WTC11 (cell line): ENCODE results near the gene EPB41. TPM values are rescaled to one million over a fixed set of nuclear protein-coding genes. Genes with fewer than 3 reads are reported as not detected.
A peak's percentile ranks its signal among the peaks of the same experiment; 100 is the strongest.

Experiments
- ATAC-seq: fragments of 200-7000 bp; cut with Tn5 transposase; 2 replicates; pipeline ENCODE4 v1.10.0; 2021; ENCODE audit warnings: mild to moderate bottlenecking, moderate library complexity
- CTCF ChIA-PET: fragments of 300-600 bp; sonication (Branson Sonifier 250); formaldehyde crosslinking; loops from one replicate; lab custom pipeline; 2021; ENCODE audit warnings: antibody characterized with exemption; lab: Charles Lee
- POLR2A ChIA-PET: fragments of 350-600 bp; sonication (Branson Sonifier 250); formaldehyde crosslinking; loops from one replicate; lab custom pipeline; 2021; ENCODE audit warnings: antibody characterized with exemption; lab: Charles Lee
- DNase-seq: peaks from one replicate; pipeline ENCODE4 v3.0.0; 2021; ENCODE audit warnings: low spot score
- H3K27ac Mint-ChIP-seq: 2 replicates; pipeline ENCODE4 v1.8.0; 2021; ENCODE audit warnings: mixed read lengths
- H3K27me3 Mint-ChIP-seq: 2 replicates; pipeline ENCODE4 v1.8.0; 2021; ENCODE audit warnings: low read depth, mild to moderate bottlenecking, moderate library complexity, mixed read lengths
- H3K36me3 Mint-ChIP-seq: 2 replicates; pipeline ENCODE4 v1.8.0; 2021; ENCODE audit warnings: mixed read lengths
- H3K4me1 Mint-ChIP-seq: 2 replicates; pipeline ENCODE4 v1.8.0; 2022; ENCODE audit warnings: mixed read lengths
- H3K4me3 Mint-ChIP-seq: 2 replicates; pipeline ENCODE4 v1.8.0; 2021; ENCODE audit warnings: mild to moderate bottlenecking, moderate library complexity, mixed read lengths
- H3K9me3 Mint-ChIP-seq: 2 replicates; pipeline ENCODE4 v1.8.0; 2021; ENCODE audit warnings: mixed read lengths
- ATF2 ChIP-seq: sonication (generic); formaldehyde crosslinking; IDR thresholded peaks from 2 replicates; pipeline ENCODE4 v1.8.1; 2022; ENCODE audit warnings: low read depth, missing genetic modification reagents, borderline replicate concordance
- FOXJ3 ChIP-seq: sonication (generic); formaldehyde crosslinking; IDR thresholded peaks from 2 replicates; pipeline ENCODE4 v1.9.0; 2021; ENCODE audit warnings: missing genetic modification reagents, mild to moderate bottlenecking, borderline replicate concordance
- FOXK1 ChIP-seq: sonication (generic); formaldehyde crosslinking; IDR thresholded peaks from 2 replicates; pipeline ENCODE4 v1.8.0; 2022; ENCODE audit warnings: mild to moderate bottlenecking, moderate library complexity, missing genetic modification reagents
- GRHL2 ChIP-seq: fragments of 250-450 bp; sonication (Bioruptor Pico); IDR thresholded peaks from 2 replicates; pipeline ENCODE4 v1.8.0; 2022; ENCODE audit warnings: mild to moderate bottlenecking, moderate library complexity; ENCODE audit not compliant: insufficient replicate concordance, severe bottlenecking
- JAZF1 ChIP-seq: fragments of 250-450 bp; sonication (Bioruptor Pico); IDR thresholded peaks from 2 replicates; pipeline ENCODE4 v1.9.0; 2021; ENCODE audit warnings: moderate library complexity, mild to moderate bottlenecking, inconsistent platforms
- KAT7 ChIP-seq: sonication (generic); formaldehyde crosslinking; IDR thresholded peaks from 2 replicates; pipeline ENCODE4 v1.8.1; 2023; ENCODE audit warnings: missing genetic modification reagents, mild to moderate bottlenecking, borderline replicate concordance
- NFE2L1 ChIP-seq: sonication (generic); formaldehyde crosslinking; IDR thresholded peaks from 2 replicates; pipeline ENCODE4 v1.8.1; 2023; ENCODE audit warnings: missing genetic modification reagents
- NR1H2 ChIP-seq: sonication (generic); formaldehyde crosslinking; IDR thresholded peaks from 2 replicates; pipeline ENCODE4 v1.9.0; 2021; ENCODE audit warnings: mild to moderate bottlenecking, moderate library complexity, missing genetic modification reagents
- RELA ChIP-seq: sonication (generic); formaldehyde crosslinking; IDR thresholded peaks from 2 replicates; pipeline ENCODE4 v1.8.1; 2022; ENCODE audit warnings: missing genetic modification reagents, mild to moderate bottlenecking, borderline replicate concordance
- RORB ChIP-seq: fragments of 250-450 bp; sonication (Bioruptor Pico); IDR thresholded peaks from 2 replicates; pipeline ENCODE4 v1.9.0; 2021; ENCODE audit warnings: mild to moderate bottlenecking
- SOX15 ChIP-seq: fragments of 250-450 bp; sonication (Bioruptor Pico); IDR thresholded peaks from 2 replicates; pipeline ENCODE4 v1.9.0; 2021; ENCODE audit warnings: mild to moderate bottlenecking
- SP1 ChIP-seq: sonication (generic); formaldehyde crosslinking; conservative IDR thresholded peaks from 2 replicates; pipeline ENCODE4 v1.8.1; 2022; ENCODE audit warnings: missing genetic modification reagents
- USF1 ChIP-seq: sonication (generic); formaldehyde crosslinking; IDR thresholded peaks from 2 replicates; pipeline ENCODE4 v1.8.0; 2022; ENCODE audit warnings: mild to moderate bottlenecking, missing genetic modification reagents
- ZBTB43 ChIP-seq: sonication (generic); formaldehyde crosslinking; IDR thresholded peaks from 2 replicates; pipeline ENCODE4 v1.8.1; 2023; ENCODE audit warnings: mild to moderate bottlenecking, missing genetic modification reagents
- ZNF219 ChIP-seq: sonication (generic); formaldehyde crosslinking; IDR thresholded peaks from 2 replicates; pipeline ENCODE4 v1.8.0; 2023; ENCODE audit warnings: missing genetic modification reagents, mild to moderate bottlenecking, borderline replicate concordance
- ZNF263 ChIP-seq: sonication (generic); formaldehyde crosslinking; IDR thresholded peaks from 2 replicates; pipeline ENCODE4 v1.8.1; 2022; ENCODE audit warnings: low read depth, mild to moderate bottlenecking, moderate library complexity, missing genetic modification reagents
- ZNF416 ChIP-seq: fragments of 250-450 bp; sonication (Bioruptor Pico); IDR thresholded peaks from 2 replicates; pipeline ENCODE4 v1.9.0; 2021; ENCODE audit warnings: mild to moderate bottlenecking, inconsistent platforms
- ZNF532 ChIP-seq: fragments of 250-450 bp; sonication (Bioruptor Pico); IDR thresholded peaks from 2 replicates; pipeline ENCODE4 v1.9.0; 2021; ENCODE audit warnings: mild to moderate bottlenecking, borderline replicate concordance
- total RNA-seq: library from RNA; stranded (reverse); gene quantifications from 3 replicates; pipeline ENCODE4 v1.2.3, GENCODE V29; 2021
- TF ChIP-seq, protein P1 (sequence below): fragments of 250-450 bp; sonication (Bioruptor Pico); IDR thresholded peaks from 2 replicates; pipeline ENCODE4 v1.9.0; 2021; ENCODE audit warnings: mild to moderate bottlenecking
- TF ChIP-seq, protein P2 (sequence below): sonication (generic); formaldehyde crosslinking; IDR thresholded peaks from 2 replicates; pipeline ENCODE4 v1.8.0; 2022; ENCODE audit warnings: missing genetic modification reagents
- TF ChIP-seq, protein P3 (sequence below): sonication (generic); formaldehyde crosslinking; IDR thresholded peaks from 2 replicates; pipeline ENCODE4 v1.8.1; 2023; ENCODE audit warnings: mild to moderate bottlenecking, moderate library complexity, missing genetic modification reagents

The EPB41 gene
- total RNA-seq, 1 experiment from 2014 or later: 85.0 TPM

- TF ChIP-seq, protein P1, sequence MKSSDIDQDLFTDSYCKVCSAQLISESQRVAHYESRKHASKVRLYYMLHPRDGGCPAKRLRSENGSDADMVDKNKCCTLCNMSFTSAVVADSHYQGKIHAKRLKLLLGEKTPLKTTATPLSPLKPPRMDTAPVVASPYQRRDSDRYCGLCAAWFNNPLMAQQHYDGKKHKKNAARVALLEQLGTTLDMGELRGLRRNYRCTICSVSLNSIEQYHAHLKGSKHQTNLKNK (CRISPR knock-in tag): no peak
- TF ChIP-seq RELA: no peak
- no peak for TF ChIP-seq SOX15 (CRISPR knock-in tag)
- TF ChIP-seq ZNF416 (CRISPR knock-in tag): no peak
- TF ChIP-seq ZBTB43 (CRISPR knock-in tag): no peak
- TF ChIP-seq USF1: no peak
These were observed 242.9 kb downstream of the EPB41 start (continued) for GRCh38 chr1:29157269-29157601.

DNA sequence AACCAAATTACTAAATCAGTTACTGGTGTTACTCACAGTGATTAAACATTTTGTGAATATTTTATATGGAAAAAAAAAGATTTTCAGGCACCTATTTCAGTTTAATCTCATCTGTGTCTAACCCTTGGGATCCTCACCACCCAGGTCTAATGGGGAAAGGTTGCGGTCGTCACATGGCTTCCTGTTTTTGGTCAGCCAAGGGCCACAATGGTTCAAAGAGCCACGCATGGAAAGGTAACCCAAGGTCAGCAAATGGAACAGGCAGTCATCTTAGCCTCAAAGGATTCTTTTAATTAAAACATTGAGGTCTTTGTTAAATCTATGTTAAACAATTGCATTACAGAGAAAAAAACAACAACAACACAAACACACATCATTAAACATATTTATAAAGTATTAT is 245.4 kb downstream of the EPB41 start:
- Mint-ChIP-seq H3K27me3 (no peaks in the 10 kb centered on the region), H3K27ac (peak overlapping the region; percentile 87), H3K36me3 (peaks cover 52% of the 10 kb centered on the region), H3K4me3 (no peak overlapping the region), H3K4me1 (peaks cover 57% of the 10 kb centered on the region), H3K9me3 (no peaks in the 10 kb centered on the region)
- DNase-seq (no peak), ATAC-seq (no peak)
- no peak for TF ChIP-seq ZNF219 (CRISPR knock-in tag)
- TF ChIP-seq, protein P2, sequence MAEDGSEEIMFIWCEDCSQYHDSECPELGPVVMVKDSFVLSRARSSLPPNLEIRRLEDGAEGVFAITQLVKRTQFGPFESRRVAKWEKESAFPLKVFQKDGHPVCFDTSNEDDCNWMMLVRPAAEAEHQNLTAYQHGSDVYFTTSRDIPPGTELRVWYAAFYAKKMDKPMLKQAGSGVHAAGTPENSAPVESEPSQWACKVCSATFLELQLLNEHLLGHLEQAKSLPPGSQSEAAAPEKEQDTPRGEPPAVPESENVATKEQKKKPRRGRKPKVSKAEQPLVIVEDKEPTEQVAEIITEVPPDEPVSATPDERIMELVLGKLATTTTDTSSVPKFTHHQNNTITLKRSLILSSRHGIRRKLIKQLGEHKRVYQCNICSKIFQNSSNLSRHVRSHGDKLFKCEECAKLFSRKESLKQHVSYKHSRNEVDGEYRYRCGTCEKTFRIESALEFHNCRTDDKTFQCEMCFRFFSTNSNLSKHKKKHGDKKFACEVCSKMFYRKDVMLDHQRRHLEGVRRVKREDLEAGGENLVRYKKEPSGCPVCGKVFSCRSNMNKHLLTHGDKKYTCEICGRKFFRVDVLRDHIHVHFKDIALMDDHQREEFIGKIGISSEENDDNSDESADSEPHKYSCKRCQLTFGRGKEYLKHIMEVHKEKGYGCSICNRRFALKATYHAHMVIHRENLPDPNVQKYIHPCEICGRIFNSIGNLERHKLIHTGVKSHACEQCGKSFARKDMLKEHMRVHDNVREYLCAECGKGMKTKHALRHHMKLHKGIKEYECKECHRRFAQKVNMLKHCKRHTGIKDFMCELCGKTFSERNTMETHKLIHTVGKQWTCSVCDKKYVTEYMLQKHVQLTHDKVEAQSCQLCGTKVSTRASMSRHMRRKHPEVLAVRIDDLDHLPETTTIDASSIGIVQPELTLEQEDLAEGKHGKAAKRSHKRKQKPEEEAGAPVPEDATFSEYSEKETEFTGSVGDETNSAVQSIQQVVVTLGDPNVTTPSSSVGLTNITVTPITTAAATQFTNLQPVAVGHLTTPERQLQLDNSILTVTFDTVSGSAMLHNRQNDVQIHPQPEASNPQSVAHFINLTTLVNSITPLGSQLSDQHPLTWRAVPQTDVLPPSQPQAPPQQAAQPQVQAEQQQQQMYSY (CRISPR knock-in tag): no peak
- no peak for TF ChIP-seq NR1H2 (CRISPR knock-in tag)
- TF ChIP-seq FOXJ3 (CRISPR knock-in tag): no peak
- TF ChIP-seq KAT7 (CRISPR knock-in tag): no peak
- CTCF ChIA-PET: interaction anchor here (0.6 to 1.7 kb wide), 3 partner anchors 38 to 1620 kb away, joined by 3 to 5 read pairs (median 4); no protein-coding TSS in a partner anchor
- POLR2A ChIA-PET: no interaction called here

DNA sequence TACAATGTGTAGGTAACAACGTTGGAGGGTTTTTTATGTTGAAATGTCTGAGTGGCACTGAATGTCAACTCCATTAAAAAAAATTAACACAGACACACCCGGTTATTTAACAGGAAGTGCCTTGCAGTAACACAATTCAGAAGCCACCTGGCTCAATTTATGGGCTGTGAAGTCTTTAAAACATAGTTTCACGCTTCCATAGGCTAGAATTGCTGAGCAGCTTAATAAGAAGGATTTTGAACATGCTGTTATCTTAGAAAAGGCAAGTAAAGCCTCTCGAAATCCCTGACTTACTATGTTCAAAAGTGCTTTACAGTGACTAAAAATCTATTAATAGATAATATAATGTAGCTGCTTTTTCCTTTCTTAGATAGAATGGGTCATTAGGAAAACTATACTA is 247.7 kb downstream of the EPB41 start:
- DNase-seq: no peak
- Mint-ChIP-seq H3K36me3 (peaks cover 34% of the 10 kb centered on the region), H3K9me3 (no peaks in the 10 kb centered on the region), H3K4me3 (no peak overlapping the region), H3K4me1 (peaks cover 72% of the 10 kb centered on the region), H3K27ac (peak overlapping the region; percentile 49), H3K27me3 (no peaks in the 10 kb centered on the region)
- ChIA-PET POLR2A (no interaction called here), CTCF (interaction anchor here (1.3 to 2.5 kb wide), 2 partner anchors 20 to 35 kb away, joined by 4 to 15 read pairs; partner anchors contain the start of gene SRSF4)
- no peak for ATAC-seq
- TF ChIP-seq ZNF263 (CRISPR knock-in tag) (no peak), FOXK1 (CRISPR knock-in tag) (no peak), ZNF532 (CRISPR knock-in tag) (no peak), RORB (CRISPR knock-in tag) (no peak), NFE2L1 (no peak), JAZF1 (no peak), SP1 (CRISPR knock-in tag) (no peak), GRHL2 (CRISPR knock-in tag) (no peak), ATF2 (CRISPR knock-in tag) (no peak)
- TF ChIP-seq, protein P3, sequence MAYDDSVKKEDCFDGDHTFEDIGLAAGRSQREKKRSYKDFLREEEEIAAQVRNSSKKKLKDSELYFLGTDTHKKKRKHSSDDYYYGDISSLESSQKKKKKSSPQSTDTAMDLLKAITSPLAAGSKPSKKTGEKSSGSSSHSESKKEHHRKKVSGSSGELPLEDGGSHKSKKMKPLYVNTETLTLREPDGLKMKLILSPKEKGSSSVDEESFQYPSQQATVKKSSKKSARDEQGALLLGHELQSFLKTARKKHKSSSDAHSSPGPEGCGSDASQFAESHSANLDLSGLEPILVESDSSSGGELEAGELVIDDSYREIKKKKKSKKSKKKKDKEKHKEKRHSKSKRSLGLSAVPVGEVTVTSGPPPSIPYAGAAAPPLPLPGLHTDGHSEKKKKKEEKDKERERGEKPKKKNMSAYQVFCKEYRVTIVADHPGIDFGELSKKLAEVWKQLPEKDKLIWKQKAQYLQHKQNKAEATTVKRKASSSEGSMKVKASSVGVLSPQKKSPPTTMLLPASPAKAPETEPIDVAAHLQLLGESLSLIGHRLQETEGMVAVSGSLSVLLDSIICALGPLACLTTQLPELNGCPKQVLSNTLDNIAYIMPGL: no peak
